ENCODE data around the gene RRAD. TPM values are rescaled to one million over a fixed set of nuclear protein-coding genes. Genes with fewer than 3 reads are reported as not detected.
A peak's percentile ranks its signal among the peaks of the same experiment; 100 is the strongest.

The RRAD gene
- total RNA-seq, 1 experiment from 2014 or later: 4.3 TPM

DNA sequence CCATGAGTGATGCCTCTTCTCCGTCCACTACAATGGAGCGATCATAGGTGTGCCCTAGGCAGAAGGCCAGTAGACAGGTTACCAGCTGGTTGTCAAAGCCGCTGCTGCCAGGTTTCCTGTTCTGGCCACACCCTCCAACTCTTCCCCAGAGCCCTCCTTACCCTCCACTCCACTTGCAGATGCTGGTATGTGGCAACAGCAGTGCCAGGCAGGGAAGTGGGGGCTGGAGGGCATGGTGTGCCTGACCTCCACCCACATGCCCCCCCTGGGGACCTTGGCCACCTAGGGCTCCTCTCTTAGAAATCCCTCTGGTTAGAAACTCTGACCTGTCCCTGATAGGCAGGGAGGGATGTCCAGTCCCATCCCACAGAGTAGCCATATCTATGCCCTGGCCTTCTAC is 1.5 kb downstream of the RRAD start:
- H3K4me1 ChIP-seq (ENCODE audit: control insufficient read depth, insufficient read depth, low read length): peaks cover 6% of the 10 kb centered on the region; the same call in 1 of the 2 replicates
- intact Hi-C loops (cut with micrococcal nuclease; ENCODE audit: unreplicated experiment) (no loop called here), in situ Hi-C loops (cut with HindIII; ENCODE audit: low pct_unique_long_range_greater_than_20kb, low sequenced_read_pairs) (no loop called here)
- no peaks in the 10 kb centered on the region for H3K27me3 ChIP-seq (ENCODE audit: control insufficient read depth, insufficient read depth, low read length)
- H3K36me3 ChIP-seq (ENCODE audit: control insufficient read depth, insufficient read depth, low read length): no peaks in the 10 kb centered on the region
- TF ChIP-seq SIN3A (IDR thresholded peaks at IDR 0.05; ENCODE audit: borderline replicate concordance, insufficient read depth, low read depth, low read length) (no peak), TCF7L2 (IDR thresholded peaks at IDR 0.05; ENCODE audit: low read depth, low read length) (no peak), POLR2AphosphoS5 (IDR thresholded peaks at IDR 0.05; ENCODE audit: low read depth, low read length) (no peak)
- TF ChIP-seq, protein P1, sequence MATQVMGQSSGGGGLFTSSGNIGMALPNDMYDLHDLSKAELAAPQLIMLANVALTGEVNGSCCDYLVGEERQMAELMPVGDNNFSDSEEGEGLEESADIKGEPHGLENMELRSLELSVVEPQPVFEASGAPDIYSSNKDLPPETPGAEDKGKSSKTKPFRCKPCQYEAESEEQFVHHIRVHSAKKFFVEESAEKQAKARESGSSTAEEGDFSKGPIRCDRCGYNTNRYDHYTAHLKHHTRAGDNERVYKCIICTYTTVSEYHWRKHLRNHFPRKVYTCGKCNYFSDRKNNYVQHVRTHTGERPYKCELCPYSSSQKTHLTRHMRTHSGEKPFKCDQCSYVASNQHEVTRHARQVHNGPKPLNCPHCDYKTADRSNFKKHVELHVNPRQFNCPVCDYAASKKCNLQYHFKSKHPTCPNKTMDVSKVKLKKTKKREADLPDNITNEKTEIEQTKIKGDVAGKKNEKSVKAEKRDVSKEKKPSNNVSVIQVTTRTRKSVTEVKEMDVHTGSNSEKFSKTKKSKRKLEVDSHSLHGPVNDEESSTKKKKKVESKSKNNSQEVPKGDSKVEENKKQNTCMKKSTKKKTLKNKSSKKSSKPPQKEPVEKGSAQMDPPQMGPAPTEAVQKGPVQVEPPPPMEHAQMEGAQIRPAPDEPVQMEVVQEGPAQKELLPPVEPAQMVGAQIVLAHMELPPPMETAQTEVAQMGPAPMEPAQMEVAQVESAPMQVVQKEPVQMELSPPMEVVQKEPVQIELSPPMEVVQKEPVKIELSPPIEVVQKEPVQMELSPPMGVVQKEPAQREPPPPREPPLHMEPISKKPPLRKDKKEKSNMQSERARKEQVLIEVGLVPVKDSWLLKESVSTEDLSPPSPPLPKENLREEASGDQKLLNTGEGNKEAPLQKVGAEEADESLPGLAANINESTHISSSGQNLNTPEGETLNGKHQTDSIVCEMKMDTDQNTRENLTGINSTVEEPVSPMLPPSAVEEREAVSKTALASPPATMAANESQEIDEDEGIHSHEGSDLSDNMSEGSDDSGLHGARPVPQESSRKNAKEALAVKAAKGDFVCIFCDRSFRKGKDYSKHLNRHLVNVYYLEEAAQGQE (IDR thresholded peaks at IDR 0.05; ENCODE audit: insufficient read depth in 1 of 2, low read depth in 2 of 2, low read length in 1 of 2): no peak
- TF ChIP-seq, protein P2, sequence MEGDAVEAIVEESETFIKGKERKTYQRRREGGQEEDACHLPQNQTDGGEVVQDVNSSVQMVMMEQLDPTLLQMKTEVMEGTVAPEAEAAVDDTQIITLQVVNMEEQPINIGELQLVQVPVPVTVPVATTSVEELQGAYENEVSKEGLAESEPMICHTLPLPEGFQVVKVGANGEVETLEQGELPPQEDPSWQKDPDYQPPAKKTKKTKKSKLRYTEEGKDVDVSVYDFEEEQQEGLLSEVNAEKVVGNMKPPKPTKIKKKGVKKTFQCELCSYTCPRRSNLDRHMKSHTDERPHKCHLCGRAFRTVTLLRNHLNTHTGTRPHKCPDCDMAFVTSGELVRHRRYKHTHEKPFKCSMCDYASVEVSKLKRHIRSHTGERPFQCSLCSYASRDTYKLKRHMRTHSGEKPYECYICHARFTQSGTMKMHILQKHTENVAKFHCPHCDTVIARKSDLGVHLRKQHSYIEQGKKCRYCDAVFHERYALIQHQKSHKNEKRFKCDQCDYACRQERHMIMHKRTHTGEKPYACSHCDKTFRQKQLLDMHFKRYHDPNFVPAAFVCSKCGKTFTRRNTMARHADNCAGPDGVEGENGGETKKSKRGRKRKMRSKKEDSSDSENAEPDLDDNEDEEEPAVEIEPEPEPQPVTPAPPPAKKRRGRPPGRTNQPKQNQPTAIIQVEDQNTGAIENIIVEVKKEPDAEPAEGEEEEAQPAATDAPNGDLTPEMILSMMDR (IDR thresholded peaks at IDR 0.05): no peak
- ChIA-PET CTCF (no interaction called here), POLR2A (no interaction called here)
- no peak overlapping the region for H3K4me3 ChIP-seq (ENCODE audit: low read depth in 2 of 2, low read length in 2 of 2)
- H3K27ac ChIP-seq (ENCODE audit: low read length): no peak overlapping the region
- no TSS peak for BruUV-seq (replicated peaks)
- H3K9me3 ChIP-seq (ENCODE audit: control insufficient read depth, insufficient read depth, low read depth, low read length): no peaks in the 10 kb centered on the region
- no peak for DNase-seq (ENCODE audit: low read depth, low spot score)
- no peak for ATAC-seq

DNA sequence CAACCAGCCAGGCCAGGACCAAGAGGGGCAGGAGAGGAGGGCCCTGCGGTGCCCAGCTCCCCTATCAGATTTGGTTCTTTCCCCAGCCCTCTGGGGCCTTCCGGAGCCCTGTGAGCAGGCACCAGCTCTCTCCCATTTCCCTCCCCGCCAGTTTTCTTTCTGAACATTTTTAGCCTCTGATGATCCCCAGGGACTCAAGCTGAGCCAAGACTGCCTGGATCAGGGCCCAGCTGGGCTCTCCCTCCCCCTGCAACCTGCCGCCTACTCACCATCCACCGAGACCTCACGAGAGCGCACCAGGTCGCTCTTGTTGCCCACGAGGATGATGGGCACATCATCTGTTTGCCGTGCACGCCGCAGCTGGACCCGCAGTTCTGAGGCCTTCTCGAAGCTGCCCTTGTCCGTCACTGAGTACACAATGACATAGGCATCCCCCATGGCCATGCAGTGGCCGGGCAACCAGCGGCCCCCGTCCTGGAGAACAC is 2.0 kb downstream of the RRAD start:
- in situ Hi-C loops (cut with HindIII; ENCODE audit: low pct_unique_long_range_greater_than_20kb, low sequenced_read_pairs): no loop called here
- intact Hi-C loops (cut with micrococcal nuclease; ENCODE audit: unreplicated experiment): no loop called here
- ChIA-PET POLR2A (no interaction called here), CTCF (no interaction called here)
- peaks cover 6% of the 10 kb centered on the region; the same call in 1 of the 2 replicates for H3K4me1 ChIP-seq (ENCODE audit: control insufficient read depth, insufficient read depth, low read length)
- H3K27ac ChIP-seq (ENCODE audit: low read length): no peak overlapping the region
- H3K36me3 ChIP-seq (ENCODE audit: control insufficient read depth, insufficient read depth, low read length): no peaks in the 10 kb centered on the region
- no peaks in the 10 kb centered on the region for H3K27me3 ChIP-seq (ENCODE audit: control insufficient read depth, insufficient read depth, low read length)
- no peak for TF ChIP-seq SIN3A (IDR thresholded peaks at IDR 0.05; ENCODE audit: borderline replicate concordance, insufficient read depth, low read depth, low read length)
- no peak for TF ChIP-seq POLR2AphosphoS5 (IDR thresholded peaks at IDR 0.05; ENCODE audit: low read depth, low read length)
- no peak for TF ChIP-seq TCF7L2 (IDR thresholded peaks at IDR 0.05; ENCODE audit: low read depth, low read length)
- TF ChIP-seq, protein P2 (IDR thresholded peaks at IDR 0.05): no peak
- TF ChIP-seq, protein P1 (IDR thresholded peaks at IDR 0.05; ENCODE audit: insufficient read depth in 1 of 2, low read depth in 2 of 2, low read length in 1 of 2): no peak
- DNase-seq (ENCODE audit: low read depth, low spot score) (no peak), ATAC-seq (no peak)
- H3K9me3 ChIP-seq (ENCODE audit: control insufficient read depth, insufficient read depth, low read depth, low read length): no peaks in the 10 kb centered on the region
- no peak overlapping the region for H3K4me3 ChIP-seq (ENCODE audit: low read depth in 2 of 2, low read length in 2 of 2)
- TSS peak; percentile 72 for BruUV-seq (replicated peaks)

All from Panc1 (cell line).